ENCODE data around the gene ARMC6.

- TF ChIP-seq CTCF (IDR thresholded peaks at IDR 0.05; ENCODE audit: insufficient read depth, low read length, poor library complexity, severe bottlenecking): no peak
- no peak for TF ChIP-seq EZH2phosphoT487 (conservative IDR thresholded peaks at IDR 0.05; ENCODE audit: low read length)
These were observed 50.2 kb downstream of the ARMC6 start for GRCh38 chr19:19083413-19084178.

All from SU-DHL-6 (cell line).